Nephron progenitor cell (in vitro differentiated cells): Measurements from ENCODE around the gene SRCAP.

Source experiments
- DNase-seq: peaks from one replicate; pipeline ENCODE4 v3.0.0; 2021
- H3K27ac Mint-ChIP-seq: 2 replicates; pipeline ENCODE4 v1.8.0; 2021; ENCODE audit warnings: mild to moderate bottlenecking, moderate library complexity, mixed read lengths
- H3K27me3 Mint-ChIP-seq: 2 replicates; pipeline ENCODE4 v1.8.0; 2021; ENCODE audit warnings: mild to moderate bottlenecking, low read depth, mixed read lengths; ENCODE audit not compliant: poor library complexity
- H3K36me3 Mint-ChIP-seq: 2 replicates; pipeline ENCODE4 v1.8.0; 2021; ENCODE audit warnings: low read depth, mixed read lengths
- H3K4me1 Mint-ChIP-seq: 2 replicates; pipeline ENCODE4 v1.8.0; 2021; ENCODE audit warnings: mixed read lengths
- H3K4me3 Mint-ChIP-seq: 2 replicates; pipeline ENCODE4 v1.8.0; 2021; ENCODE audit warnings: mild to moderate bottlenecking, moderate library complexity, mixed read lengths
- H3K9me3 Mint-ChIP-seq: 2 replicates; pipeline ENCODE4 v1.8.0; 2021; ENCODE audit warnings: mild to moderate bottlenecking, moderate library complexity, mixed read lengths
- CTCF ChIP-seq: fragments of 200-600 bp; sonication (generic); IDR thresholded peaks from 2 replicates; pipeline ENCODE4 v1.5.0; 2021; ENCODE audit warnings: antibody characterized with exemption

SRCAP gene

GRCh38 chr16:30677931-30678585 is 20.9 kb upstream of the SRCAP start:
- DNase-seq: no peak
- peaks cover 5% of the 10 kb centered on the region for H3K9me3 Mint-ChIP-seq
- H3K27ac Mint-ChIP-seq: no peak overlapping the region
- no peak for TF ChIP-seq CTCF
- no peaks in the 10 kb centered on the region for H3K36me3 Mint-ChIP-seq
- H3K4me3 Mint-ChIP-seq: no peak overlapping the region
- H3K4me1 Mint-ChIP-seq: peaks cover 4% of the 10 kb centered on the region
- H3K27me3 Mint-ChIP-seq: peaks cover 87% of the 10 kb centered on the region

GRCh38 chr16:30678586-30678970 is 20.4 kb upstream of the SRCAP start:
- H3K4me1 Mint-ChIP-seq: peaks cover 4% of the 10 kb centered on the region
- H3K27me3 Mint-ChIP-seq: peaks cover 87% of the 10 kb centered on the region
- DNase-seq: no peak
- H3K9me3 Mint-ChIP-seq: peaks cover 5% of the 10 kb centered on the region
- H3K4me3 Mint-ChIP-seq: no peak overlapping the region
- TF ChIP-seq CTCF: no peak
- H3K36me3 Mint-ChIP-seq: no peaks in the 10 kb centered on the region
- H3K27ac Mint-ChIP-seq: no peak overlapping the region

DNA sequence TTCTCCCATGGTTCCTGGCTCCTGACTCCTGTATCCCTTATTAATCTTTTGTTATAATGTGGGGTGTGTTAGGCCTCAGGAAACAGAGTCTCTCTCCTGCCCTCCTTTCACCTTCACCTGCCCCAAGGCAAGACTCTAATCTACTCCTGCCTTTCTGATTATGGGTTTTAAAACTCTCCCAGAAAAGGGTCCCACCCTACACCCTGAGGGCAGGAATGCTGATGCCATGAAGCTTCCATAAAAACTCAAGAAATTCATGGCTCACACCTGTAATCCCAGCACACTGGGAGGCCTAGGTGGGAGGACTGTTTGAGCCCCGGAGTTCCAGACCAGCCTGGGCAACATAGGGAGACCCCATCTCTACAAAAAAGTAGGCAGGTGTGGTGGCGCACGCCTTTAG is 18.6 kb upstream of the SRCAP start:
- H3K36me3 Mint-ChIP-seq: no peaks in the 10 kb centered on the region
- no peak for DNase-seq
- H3K27ac Mint-ChIP-seq: no peak overlapping the region
- no peak overlapping the region for H3K4me3 Mint-ChIP-seq
- H3K9me3 Mint-ChIP-seq: peaks cover 12% of the 10 kb centered on the region
- peaks cover 87% of the 10 kb centered on the region for H3K27me3 Mint-ChIP-seq
- peaks cover 4% of the 10 kb centered on the region for H3K4me1 Mint-ChIP-seq
- TF ChIP-seq CTCF: no peak

- H3K27me3 Mint-ChIP-seq: peaks cover 67% of the 10 kb centered on the region
- H3K27ac Mint-ChIP-seq: no peak overlapping the region
- peaks cover 7% of the 10 kb centered on the region for H3K9me3 Mint-ChIP-seq
- no peak for TF ChIP-seq CTCF
- no peak for DNase-seq
- H3K4me3 Mint-ChIP-seq: no peak overlapping the region
- H3K36me3 Mint-ChIP-seq: no peaks in the 10 kb centered on the region
- H3K4me1 Mint-ChIP-seq: peaks cover 23% of the 10 kb centered on the region
Observed at GRCh38 chr16:30688701-30689100, 10.3 kb upstream of the SRCAP start.

- H3K27ac Mint-ChIP-seq: no peak overlapping the region
- H3K36me3 Mint-ChIP-seq: no peaks in the 10 kb centered on the region
- no peak overlapping the region for H3K4me3 Mint-ChIP-seq
Observed at GRCh38 chr16:30691907-30692306, 7.1 kb upstream of the SRCAP start.

More at GRCh38 chr16:30691907-30692306, 7.1 kb upstream of the SRCAP start:
- Mint-ChIP-seq H3K27me3 (peaks cover 41% of the 10 kb centered on the region), H3K9me3 (no peaks in the 10 kb centered on the region), H3K4me1 (peaks cover 33% of the 10 kb centered on the region)
- no peak for TF ChIP-seq CTCF
- no peak for DNase-seq
